Karpas-422 (cell line): ENCODE results near the gene SCP2. TPM values are rescaled to one million over a fixed set of nuclear protein-coding genes. Genes with fewer than 3 reads are reported as not detected.
"Not testable (repeated sequence)": the region's sequence is repeated elsewhere in the genome, so short reads cannot be mapped to it uniquely, and the experiment has no call there.

Source experiments
- DNase-seq: peaks from one replicate; pipeline ENCODE4 v3.0.0-alpha.2; 2015
- H2AFZ ChIP-seq: fragments of 200-600 bp; sonication (generic); 2 replicates; pipeline ENCODE4 v1.6.1; 2014; ENCODE audit warnings: antibody characterized with exemption, low read length, mixed read lengths
- H3K27ac ChIP-seq: fragments of 200-600 bp; sonication (generic); 2 replicates; pipeline ENCODE4 v1.5.1; 2014; ENCODE audit warnings: mild to moderate bottlenecking, low read length, moderate library complexity
- H3K27me3 ChIP-seq: fragments of 200-600 bp; sonication (generic); 2 replicates; pipeline ENCODE4 v1.6.1; 2014; ENCODE audit warnings: low read length, mixed read lengths
- H3K36me3 ChIP-seq: fragments of 200-600 bp; sonication (generic); 2 replicates; pipeline ENCODE4 v1.6.1; 2014; ENCODE audit warnings: low read length, mixed read lengths; ENCODE audit not compliant: insufficient read depth
- H3K4me1 ChIP-seq: fragments of 200-600 bp; sonication (generic); 2 replicates; pipeline ENCODE4 v1.6.1; 2014; ENCODE audit warnings: mild to moderate bottlenecking, low read length, mixed read lengths
- H3K4me2 ChIP-seq: fragments of 200-600 bp; sonication (generic); 2 replicates; pipeline ENCODE4 v1.6.1; 2014; ENCODE audit warnings: low read length, low read depth, mild to moderate bottlenecking; ENCODE audit not compliant: poor library complexity, severe bottlenecking
- H3K4me3 ChIP-seq: fragments of 200-600 bp; sonication (generic); 2 replicates; pipeline ENCODE4 v1.5.1; 2014; ENCODE audit warnings: mild to moderate bottlenecking, antibody characterized with exemption, low read length, mixed read lengths
- H3K79me2 ChIP-seq: fragments of 200-600 bp; sonication (generic); 2 replicates; pipeline ENCODE4 v1.6.1; 2014; ENCODE audit warnings: mild to moderate bottlenecking, low read length, mixed read lengths
- H3K9ac ChIP-seq: fragments of 200-600 bp; sonication (generic); 2 replicates; pipeline ENCODE4 v1.6.0; 2014; ENCODE audit warnings: low read length
- H3K9me2 ChIP-seq: fragments of 200-600 bp; sonication (generic), shearing (Covaris generic); replicated peaks from 2 replicates; pipeline ENCODE4 v1.6.0; 2014; ENCODE audit warnings: mild to moderate bottlenecking, low read length, moderate library complexity; ENCODE audit not compliant: insufficient read depth
- H3K9me3 ChIP-seq: fragments of 300-700, 200-600 bp; sonication (generic); 2 replicates; pipeline ENCODE4 v1.6.1; 2014; ENCODE audit warnings: low read length, mixed read lengths
- H4K20me1 ChIP-seq: fragments of 200-600 bp; sonication (generic); 2 replicates; pipeline ENCODE4 v1.6.1; 2014; ENCODE audit warnings: mild to moderate bottlenecking, antibody characterized with exemption, low read length, low read depth; ENCODE audit not compliant: insufficient read depth
- total RNA-seq: library from RNA; depleted of rRNA; stranded (reverse); fragments of >200 nt; shearing (Covaris generic); gene quantifications from 2 replicates; pipeline ENCODE4 v1.2.3, GENCODE V29; 2014; ENCODE audit warnings: low replicate concordance

Gene SCP2
- total RNA-seq, 1 experiment from 2014 or later: 146 TPM

DNA sequence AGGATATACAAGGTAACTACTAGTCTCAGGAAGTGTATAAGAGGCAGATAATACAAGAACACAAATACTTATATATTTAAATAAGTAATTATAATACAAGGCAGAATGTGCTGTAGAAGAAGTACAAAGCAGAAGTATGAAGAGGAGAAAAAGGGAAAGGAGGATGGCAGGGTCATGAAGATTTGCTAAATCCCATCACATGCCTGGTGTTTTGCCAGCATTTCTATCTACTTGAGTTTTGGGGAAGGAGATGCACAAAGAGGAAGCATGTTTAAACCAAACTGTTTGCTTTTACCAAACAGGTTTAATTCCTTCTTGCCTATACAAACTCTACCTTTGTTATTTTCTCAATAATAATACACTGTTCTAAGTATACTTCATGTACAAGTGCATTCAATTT is 74.1 kb downstream of the SCP2 start:
- Histone ChIP-seq H3K4me2 (no peak overlapping the region), H3K9me3 (no peaks in the 10 kb centered on the region), H2AFZ (no peak overlapping the region), H3K27ac (no peak overlapping the region), H4K20me1 (no peaks in the 10 kb centered on the region), H3K4me1 (no peaks in the 10 kb centered on the region), H3K4me3 (no peak overlapping the region), H3K79me2 (no peaks in the 10 kb centered on the region), H3K9ac (no peak overlapping the region), H3K36me3 (no peaks in the 10 kb centered on the region), H3K9me2 (no peaks in the 10 kb centered on the region), H3K27me3 (no peaks in the 10 kb centered on the region)
- DNase-seq: no peak

DNA sequence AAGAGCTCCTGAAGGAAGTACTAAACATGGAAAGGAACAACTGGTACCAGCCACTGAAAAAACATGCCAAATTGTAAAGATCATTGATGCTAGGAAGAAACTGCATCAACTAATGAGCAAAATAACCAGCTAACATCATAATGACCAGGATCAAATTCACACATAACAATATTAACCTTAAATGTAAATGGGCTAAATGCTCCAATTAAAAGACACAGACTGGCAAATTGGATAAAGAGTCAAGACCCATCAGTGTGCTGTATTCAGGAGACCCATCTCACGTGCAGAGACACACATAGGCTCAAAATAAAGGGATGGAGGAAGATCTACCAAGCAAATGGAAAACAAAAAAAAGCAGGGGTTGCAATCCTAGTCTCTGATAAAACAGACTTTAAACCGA is 79.5 kb downstream of the SCP2 start:
- not testable (repeated sequence) for H2AFZ ChIP-seq, H3K79me2 ChIP-seq, H3K9me2 ChIP-seq, H3K27ac ChIP-seq, H3K4me1 ChIP-seq, H3K9ac ChIP-seq, H4K20me1 ChIP-seq, H3K27me3 ChIP-seq, H3K4me2 ChIP-seq, H3K9me3 ChIP-seq, H3K36me3 ChIP-seq, H3K4me3 ChIP-seq, DNase-seq

DNA sequence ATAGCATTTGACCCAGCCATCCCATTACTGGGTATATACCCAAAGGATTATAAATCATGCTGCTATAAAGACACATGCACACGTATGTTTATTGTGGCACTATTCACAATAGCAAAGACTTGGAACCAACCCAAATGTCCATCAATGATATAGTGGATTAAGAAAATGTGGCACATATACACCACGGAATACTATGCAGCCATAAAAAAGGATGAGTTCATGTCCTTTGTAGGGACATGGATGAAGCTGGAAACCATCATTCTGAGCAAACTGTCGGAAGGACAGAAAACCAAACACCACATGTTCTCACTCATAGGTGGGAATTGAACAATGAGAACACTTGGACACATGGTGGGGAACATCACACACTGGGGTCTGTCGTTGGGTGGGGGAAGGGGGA is 83.2 kb downstream of the SCP2 start:
- not testable (repeated sequence) for H4K20me1 ChIP-seq, H3K9ac ChIP-seq, H3K9me3 ChIP-seq, H3K27me3 ChIP-seq, H3K4me3 ChIP-seq, H3K9me2 ChIP-seq, H3K4me2 ChIP-seq, H3K27ac ChIP-seq, H3K36me3 ChIP-seq, H3K4me1 ChIP-seq, H2AFZ ChIP-seq, DNase-seq, H3K79me2 ChIP-seq

DNA sequence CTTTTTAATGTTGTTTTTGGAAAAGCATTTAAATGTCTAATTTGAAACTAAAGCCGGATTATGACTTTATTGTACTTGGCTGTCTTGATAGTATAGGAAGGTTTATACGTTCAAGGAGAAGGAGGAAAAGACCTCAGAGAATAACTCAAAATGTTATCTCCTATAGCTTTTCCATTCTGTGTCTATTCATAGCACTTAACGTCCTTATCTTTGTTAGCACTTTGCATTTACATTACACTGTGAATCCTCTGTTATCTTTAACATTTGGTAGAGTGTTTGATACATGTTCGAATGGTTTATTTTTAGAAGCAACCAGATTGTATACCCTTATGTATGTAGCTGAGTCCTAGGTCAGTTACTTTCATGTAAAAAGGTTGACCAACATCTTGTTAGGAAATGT is 84.1 kb downstream of the SCP2 start:
- Histone ChIP-seq H3K9me2 (no peaks in the 10 kb centered on the region), H4K20me1 (no peaks in the 10 kb centered on the region), H3K27ac (no peak overlapping the region), H3K4me2 (no peak overlapping the region), H3K79me2 (peaks cover 14% of the 10 kb centered on the region), H2AFZ (no peak overlapping the region), H3K9ac (no peak overlapping the region), H3K9me3 (no peaks in the 10 kb centered on the region), H3K4me3 (no peak overlapping the region), H3K4me1 (peaks cover 11% of the 10 kb centered on the region), H3K27me3 (no peaks in the 10 kb centered on the region), H3K36me3 (no peaks in the 10 kb centered on the region)
- no peak for DNase-seq

DNA sequence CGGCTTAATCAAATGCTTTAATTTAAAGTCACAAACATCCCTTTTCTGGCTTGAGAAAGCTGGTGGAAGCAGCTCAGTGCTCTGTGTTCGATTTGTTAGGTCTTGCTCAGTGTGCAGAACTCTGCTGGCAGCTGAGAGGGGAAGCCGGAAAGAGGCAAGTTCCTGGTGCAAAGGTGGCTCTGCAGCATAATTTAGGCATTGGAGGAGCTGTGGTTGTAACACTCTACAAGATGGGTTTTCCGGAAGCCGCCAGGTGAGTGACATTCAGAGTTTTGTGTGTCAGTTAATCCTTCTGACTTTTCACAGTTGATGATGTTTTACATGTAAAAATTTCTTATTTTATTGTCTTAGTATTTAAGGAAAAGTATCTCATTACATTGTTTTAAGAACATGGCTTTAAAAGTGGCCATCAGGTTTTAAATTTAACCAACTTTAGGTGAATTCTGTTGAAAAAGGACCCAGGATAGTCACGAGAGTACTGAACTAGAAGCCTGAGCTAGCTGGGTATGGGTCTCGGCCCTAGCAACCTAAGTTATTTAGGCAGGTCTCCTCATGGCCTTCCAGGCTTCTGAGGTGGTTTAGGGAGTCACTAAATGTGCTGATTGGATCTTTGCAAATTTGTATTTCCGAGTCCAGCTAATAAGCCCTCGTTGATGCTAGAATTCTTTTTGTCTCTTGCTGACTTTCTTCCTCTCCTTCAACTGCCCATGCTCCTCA is 87.9 kb downstream of the SCP2 start:
- H2AFZ ChIP-seq: peak overlapping the region; percentile 99
- peak overlapping the region; percentile 71 for H3K9ac ChIP-seq
- H3K36me3 ChIP-seq: no peaks in the 10 kb centered on the region; the same call in 1 of the 2 replicates
- peak overlapping the region; percentile 58 for H3K27ac ChIP-seq
- H3K9me2 ChIP-seq: peaks cover 3% of the 10 kb centered on the region; the same call in 1 of the 2 replicates
- peak overlapping the region; percentile 89 for H3K4me2 ChIP-seq
- peaks cover 24% of the 10 kb centered on the region for H3K4me1 ChIP-seq
- no peaks in the 10 kb centered on the region for H3K9me3 ChIP-seq
- peaks cover 50% of the 10 kb centered on the region for H3K79me2 ChIP-seq
- no peaks in the 10 kb centered on the region for H3K27me3 ChIP-seq
- H3K4me3 ChIP-seq: peak overlapping the region; percentile 73
- no peaks in the 10 kb centered on the region for H4K20me1 ChIP-seq
- peak; percentile 96 for DNase-seq

DNA sequence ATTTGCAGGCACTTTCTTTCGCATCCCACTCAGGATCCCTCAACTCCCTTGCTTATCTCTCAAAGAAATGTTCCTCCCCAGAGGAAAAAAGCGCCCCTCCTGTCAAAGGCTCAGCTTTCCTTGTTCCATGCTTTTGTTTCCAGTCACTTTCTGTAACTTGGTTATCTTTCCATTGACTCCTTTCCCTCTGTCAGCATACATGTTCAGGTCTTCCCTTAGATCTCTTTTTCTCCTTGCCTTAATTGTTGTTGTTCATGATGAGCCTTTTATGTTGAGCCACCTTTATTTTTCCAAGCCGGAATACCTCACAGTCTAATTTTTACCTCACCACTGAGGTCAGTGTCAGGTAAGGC is 88.4 kb downstream of the SCP2 start:
- Histone ChIP-seq H3K9ac (peak overlapping the region; percentile 71), H4K20me1 (no peaks in the 10 kb centered on the region), H2AFZ (no peak overlapping the region), H3K27ac (peak overlapping the region; percentile 58; the same call in 1 of the 2 replicates), H3K9me3 (no peaks in the 10 kb centered on the region), H3K4me3 (peak overlapping the region; percentile 73), H3K27me3 (no peaks in the 10 kb centered on the region), H3K9me2 (peaks cover 3% of the 10 kb centered on the region; the same call in 1 of the 2 replicates), H3K4me1 (peaks cover 24% of the 10 kb centered on the region), H3K79me2 (peaks cover 56% of the 10 kb centered on the region), H3K36me3 (no peaks in the 10 kb centered on the region; the same call in 1 of the 2 replicates), H3K4me2 (peak overlapping the region; percentile 89)
- DNase-seq: peak; percentile 44

DNA sequence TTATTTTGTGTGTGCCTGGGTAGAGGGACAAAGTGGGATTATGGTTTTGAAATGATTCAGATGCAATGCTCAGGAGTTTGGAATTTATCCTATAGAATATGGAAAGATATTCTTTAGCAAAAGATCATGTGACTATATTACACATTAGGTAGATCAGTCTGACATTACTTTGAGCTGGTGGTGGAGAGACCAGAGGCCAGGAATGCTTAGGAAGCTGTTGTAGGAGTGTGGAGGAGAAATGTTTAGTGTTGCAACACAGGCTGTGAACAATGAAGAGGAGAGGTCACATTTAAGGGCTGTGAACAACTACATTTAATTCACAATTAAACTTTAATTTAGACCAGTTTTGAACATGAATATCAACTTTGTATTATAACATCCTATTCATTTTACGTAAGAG is 89.6 kb downstream of the SCP2 start:
- peaks cover 24% of the 10 kb centered on the region for H3K4me1 ChIP-seq
- no peaks in the 10 kb centered on the region for H3K27me3 ChIP-seq
- DNase-seq: no peak
- H3K36me3 ChIP-seq: no peaks in the 10 kb centered on the region; the same call in 1 of the 2 replicates
- no peak overlapping the region for H3K27ac ChIP-seq
- no peaks in the 10 kb centered on the region for H4K20me1 ChIP-seq
- no peaks in the 10 kb centered on the region for H3K9me3 ChIP-seq
- peaks cover 67% of the 10 kb centered on the region for H3K79me2 ChIP-seq
- H3K4me3 ChIP-seq: peak overlapping the region; percentile 73
- H3K4me2 ChIP-seq: peak overlapping the region; percentile 89
- H3K9me2 ChIP-seq: peaks cover 3% of the 10 kb centered on the region; the same call in 1 of the 2 replicates
- H2AFZ ChIP-seq: no peak overlapping the region
- peak overlapping the region; percentile 71 for H3K9ac ChIP-seq

GRCh38 chr1:53020588-53020987 is 93.5 kb downstream of the SCP2 start:
- peaks cover 3% of the 10 kb centered on the region; the same call in 1 of the 2 replicates for H3K9me2 ChIP-seq
- no peaks in the 10 kb centered on the region; the same call in 1 of the 2 replicates for H3K36me3 ChIP-seq
- peaks cover 25% of the 10 kb centered on the region for H3K4me1 ChIP-seq
- H2AFZ ChIP-seq: no peak overlapping the region
- no peaks in the 10 kb centered on the region for H3K9me3 ChIP-seq
- DNase-seq: no peak
- H3K4me2 ChIP-seq: no peak overlapping the region
- H3K9ac ChIP-seq: no peak overlapping the region
- no peak overlapping the region for H3K27ac ChIP-seq
- no peaks in the 10 kb centered on the region for H3K27me3 ChIP-seq
- no peak overlapping the region for H3K4me3 ChIP-seq
- no peaks in the 10 kb centered on the region for H4K20me1 ChIP-seq
- H3K79me2 ChIP-seq: peaks cover 97% of the 10 kb centered on the region
